ENCODE results near the gene CHIT1.

CHIT1 gene

DNA sequence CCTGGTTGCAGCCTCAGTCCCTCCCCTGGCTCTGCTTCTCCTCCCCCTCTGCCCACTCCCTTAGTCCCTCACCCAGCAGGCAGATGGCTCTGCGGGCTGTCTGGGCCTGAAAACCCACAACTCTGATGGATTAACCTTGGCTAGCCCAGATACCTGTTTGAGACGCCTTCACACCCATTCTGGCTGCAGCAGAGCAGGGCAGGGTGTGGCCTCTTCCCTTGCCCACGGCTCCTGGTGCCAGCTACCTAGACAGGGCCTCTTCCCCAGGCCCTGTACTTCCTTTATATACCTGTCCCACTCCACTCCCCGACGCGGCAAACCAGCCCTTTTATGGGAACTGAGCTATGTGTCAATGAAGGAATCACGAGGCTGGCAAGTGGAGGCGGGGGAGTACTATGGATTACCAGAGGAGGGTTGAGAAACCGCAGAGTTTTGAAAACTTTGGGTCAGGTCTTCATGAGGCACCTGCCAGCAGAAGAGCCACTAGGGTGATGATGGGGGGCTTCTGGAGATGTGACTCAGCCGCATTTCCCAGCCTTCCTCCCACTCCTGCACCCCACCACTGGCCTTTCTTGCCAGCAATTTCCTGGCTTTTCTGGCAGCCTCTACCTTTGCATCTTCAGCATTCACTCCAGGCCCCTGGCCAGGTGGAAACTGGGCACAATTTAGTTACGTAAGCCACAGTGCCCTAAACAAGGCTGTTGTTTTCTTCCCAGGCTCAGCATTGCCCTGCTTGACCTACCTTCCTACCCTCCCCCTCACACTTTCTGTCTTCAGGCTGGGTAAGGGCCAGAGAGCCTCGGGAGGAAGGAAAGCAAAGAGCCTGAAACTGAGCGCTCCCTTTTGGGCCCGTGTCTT, 42.8 kb downstream of the CHIT1 start, which contains the start of gene CHI3L1:
CHI3L1 (minus strand) TSS at position 259 of the 858 bp plus-strand sequence; CDS start at position 178, 81 bp downstream.
- DNase-seq: peak; percentile 88

DNA sequence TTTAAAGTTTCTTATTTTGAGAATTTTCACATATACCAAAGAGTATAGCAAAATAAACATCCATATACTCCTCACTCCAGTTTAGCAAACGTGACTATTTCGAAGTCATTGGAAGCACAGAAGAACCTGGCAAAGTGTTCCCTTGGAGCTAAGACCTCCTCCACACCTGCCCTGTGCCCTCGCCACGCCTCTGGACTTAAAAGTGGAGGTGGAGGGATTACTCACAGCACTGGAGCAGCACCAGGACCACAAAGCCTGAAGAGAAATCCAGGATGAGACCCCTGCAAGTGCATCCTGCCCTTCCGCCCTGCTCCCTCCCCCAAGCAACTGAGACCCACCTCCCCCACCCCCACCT, 43.4 kb downstream of the CHIT1 start:
- DNase-seq: no peak

DNA sequence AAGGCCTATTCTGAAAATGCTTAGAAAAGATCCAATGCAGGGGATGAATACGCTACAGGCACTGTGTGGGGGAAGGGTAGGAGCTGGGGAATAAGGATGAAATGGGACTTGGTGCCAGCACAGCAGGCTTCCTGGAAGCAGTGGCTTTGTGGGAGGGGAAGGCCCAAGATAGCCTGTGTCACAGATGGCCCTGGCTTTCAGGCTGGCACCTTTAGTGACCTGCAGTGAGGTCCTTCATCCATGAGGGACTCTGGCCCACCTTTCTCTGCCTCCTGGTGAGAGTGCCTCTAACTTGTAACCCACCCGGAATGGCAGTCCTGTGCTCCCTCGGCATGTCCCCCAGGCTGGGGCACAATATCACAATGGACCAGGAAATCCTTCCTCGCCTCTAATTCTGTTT, 43.9 kb downstream of the CHIT1 start:
- DNase-seq: no peak

DNA sequence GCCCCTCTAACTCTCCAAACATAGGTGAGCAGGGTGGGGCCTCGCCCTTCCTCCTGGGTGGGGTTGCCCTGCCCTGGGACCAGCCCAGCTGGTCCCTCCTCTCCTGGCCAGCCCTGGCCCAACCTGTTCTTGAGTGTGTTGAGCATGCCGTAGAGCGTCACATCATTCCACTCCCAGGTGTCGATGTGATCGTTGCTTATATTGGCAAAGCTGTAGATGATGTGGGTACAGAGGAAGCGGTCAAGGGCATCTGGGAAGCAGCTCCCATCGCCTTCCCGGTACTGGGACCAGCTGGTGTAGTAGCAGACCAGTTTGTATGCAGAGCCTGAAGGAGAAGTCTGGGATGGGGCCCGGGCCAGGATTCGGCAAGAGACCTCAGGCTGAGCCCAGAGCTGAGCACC, 44.4 kb downstream of the CHIT1 start:
- no peak for DNase-seq

DNA sequence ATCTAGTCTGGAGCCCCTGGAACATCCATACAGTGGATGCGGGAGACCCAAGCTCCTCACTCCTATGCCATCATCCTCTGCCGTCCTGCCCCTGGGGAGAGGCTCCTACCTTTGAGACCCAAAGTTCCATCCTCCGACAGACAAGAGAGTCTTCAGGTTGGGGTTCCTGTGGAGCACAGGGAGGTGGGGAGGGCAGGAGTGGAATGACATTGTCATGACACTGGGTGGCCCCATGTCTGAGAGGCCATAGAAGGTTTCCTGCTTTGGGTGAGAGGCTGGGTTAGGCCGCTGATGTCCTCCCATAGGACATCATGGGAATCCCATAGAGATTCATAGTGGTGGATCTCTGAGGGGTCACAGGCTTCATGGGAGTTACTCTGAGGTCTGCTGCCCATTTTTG, 45.0 kb downstream of the CHIT1 start:
- DNase-seq: no peak

DNA sequence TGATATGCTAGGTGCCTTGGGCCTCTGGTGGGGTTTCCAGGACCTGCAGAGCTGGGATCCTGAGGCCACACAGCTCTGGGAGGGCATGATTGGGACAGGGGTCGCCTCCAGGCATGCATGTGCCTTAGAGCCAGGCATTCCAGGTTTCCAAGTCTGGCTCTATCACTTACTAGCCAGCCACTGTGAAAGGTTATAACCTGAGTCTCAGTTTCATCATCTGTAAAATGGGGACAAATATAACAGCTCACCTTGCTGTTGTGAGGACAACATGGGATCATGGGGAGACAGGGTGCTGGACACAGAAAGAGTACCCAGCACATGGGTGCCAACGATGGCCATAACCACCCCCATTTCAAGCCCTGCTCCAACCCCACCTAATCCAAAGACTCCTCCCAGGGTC, 45.6 kb downstream of the CHIT1 start:
- no peak for DNase-seq

DNA sequence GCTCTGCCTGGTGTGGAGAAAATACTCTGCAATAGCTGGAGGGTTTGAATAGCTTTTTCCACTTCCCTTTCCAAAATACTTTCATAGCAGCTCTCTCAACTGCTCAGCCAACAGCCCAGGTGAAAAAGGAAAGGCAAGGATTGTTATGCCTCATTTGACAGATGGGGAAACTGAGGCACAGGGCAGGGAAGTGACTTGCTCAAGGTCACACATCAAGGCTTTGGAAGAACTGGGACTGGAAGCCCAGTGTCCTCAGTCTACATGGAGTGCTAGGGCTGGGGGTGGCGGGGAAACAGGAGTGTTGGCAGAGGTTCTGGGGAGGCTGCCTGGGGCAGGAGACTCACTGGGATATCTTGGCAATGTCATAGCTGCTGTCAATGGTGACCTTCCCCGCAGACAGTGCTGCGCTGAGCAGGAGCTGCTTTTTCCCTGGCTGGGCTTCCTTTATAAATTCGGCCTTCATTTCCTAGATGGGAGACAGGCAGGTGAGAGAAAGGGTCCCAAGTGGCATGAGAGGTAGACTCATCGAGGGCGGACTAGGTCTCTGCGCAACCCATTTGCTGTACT, 47.0 kb downstream of the CHIT1 start:
- peak; percentile 43 for DNase-seq

DNA sequence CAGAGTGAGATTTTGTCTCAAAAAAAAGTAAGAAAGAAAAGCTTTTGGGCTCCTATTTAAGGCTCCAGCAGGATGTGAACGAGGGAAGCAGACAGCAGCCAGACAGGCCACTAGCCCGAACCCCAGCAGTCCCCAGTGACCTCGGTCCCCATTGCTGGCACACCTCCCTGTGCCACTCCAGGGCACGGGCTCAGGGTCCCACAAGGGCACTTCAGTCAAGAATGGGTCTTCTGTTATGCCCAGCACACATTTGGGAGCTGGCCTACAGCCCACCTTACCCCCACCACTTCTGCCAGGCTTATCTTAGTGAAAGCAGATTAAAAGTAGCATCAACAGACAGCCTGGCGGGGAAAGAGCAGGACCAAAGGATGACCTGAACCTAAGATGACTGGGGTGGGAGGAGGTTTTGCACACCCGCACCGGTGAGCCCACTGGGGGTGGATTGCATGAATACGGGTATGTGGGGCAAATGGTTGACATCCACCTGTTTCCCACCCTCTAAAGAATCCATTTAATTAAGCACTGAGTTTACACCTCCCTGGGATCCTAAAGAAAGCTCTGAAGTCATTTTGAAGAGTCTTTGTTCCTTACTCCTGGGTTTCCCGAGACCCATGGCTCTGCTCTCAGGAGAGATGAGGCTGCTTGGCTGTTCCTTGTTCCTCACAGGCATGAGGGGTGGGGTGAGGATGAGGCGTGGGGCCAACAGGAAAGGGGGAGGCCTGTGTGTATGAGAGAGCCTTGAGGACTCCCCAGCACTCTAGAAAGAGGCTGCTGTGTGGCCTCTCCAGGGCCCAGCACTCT, 47.7 kb downstream of the CHIT1 start:
- no peak for DNase-seq

DNA sequence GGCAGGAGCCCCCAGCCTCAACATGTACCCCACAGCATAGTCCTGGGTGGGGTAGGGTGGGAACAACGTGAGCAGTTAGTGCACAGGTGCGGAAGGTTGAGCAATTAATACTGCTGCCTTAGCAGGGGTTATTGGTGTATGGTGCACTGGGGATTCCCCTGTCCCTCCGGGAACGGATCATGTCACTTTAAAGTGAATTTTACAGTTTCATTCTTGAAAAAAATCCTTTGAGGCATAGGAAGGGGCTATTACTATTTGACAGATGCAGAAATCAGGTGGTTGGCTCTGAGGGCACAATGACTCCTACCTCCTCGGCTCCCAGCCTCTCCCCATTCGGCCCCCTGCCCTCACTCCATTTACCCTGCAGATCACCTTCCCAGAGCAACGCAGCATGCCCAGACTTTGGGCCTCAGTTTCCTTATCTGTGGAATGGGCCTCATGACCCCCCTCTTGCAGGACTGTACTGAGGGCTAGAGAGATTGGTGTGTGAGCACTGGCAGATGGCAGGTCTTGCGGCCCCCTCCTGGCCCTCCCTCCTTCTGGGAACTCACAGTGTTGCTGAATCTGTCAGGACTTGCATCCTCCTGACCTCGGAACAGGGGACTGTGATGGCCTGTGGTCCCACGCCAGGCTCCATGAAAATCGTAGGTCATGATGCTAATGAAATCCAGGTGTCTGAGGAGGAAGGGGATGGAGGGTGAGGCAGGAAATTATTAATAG, 48.7 kb downstream of the CHIT1 start:
- DNase-seq: no peak

DNA sequence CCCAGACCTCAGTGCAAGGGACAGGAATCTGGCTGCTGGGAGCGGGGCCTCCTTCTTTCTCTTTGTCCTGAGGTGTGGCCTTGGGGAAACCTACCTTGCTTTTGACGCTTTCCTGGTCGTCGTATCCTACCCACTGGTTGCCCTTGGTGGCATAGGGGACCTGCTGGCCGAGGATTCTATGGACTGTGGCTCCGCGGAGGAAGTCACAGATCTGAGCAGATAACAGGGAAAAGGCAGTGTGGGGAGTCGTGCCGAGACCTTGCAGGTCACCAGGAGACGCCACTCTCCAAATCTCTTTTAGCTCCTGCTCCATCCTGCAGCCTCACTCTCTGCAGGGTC, 49.8 kb downstream of the CHIT1 start:
- no peak for DNase-seq

DNA sequence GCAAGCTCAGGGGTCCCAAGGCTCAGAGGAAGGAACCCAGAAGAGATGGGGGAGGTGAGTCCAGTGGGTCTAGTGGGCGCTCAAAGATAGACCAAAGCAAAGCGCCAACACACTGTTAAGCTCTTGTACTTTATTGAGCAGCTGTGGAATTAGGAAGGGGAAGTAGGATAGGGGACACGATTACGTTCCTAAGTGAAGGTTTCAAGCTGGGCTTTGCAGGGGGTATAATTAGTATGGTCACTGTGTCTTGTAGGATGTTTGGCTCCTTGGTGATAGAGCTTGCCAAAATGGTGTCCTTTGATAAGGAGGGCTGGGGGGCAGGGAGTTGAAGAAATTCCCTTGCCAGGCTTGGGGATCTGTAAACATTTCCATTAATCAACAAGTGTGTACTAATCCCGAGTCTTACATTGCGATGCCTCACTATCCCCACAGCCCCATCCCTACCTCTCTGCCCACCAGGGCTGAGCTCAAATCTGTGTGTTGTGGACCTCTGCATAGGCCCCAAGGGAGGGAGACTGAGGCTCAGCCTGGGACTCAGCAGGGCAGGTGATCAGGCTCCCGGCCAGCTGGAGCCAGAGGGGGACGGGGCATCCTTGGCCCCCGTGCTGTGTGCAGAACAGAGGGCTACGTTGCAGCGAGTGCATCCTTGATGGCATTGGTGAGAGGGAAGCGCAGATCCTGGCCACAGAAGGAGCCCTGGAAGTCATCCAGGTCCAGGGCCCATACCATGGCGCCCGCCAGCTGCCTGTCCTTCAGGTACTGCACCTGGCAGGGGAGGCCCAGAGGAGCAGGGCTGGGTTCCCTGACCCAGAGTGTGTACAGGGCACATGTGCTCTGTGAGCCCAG, 50.4 kb downstream of the CHIT1 start:
- DNase-seq: peak; percentile 80

DNA sequence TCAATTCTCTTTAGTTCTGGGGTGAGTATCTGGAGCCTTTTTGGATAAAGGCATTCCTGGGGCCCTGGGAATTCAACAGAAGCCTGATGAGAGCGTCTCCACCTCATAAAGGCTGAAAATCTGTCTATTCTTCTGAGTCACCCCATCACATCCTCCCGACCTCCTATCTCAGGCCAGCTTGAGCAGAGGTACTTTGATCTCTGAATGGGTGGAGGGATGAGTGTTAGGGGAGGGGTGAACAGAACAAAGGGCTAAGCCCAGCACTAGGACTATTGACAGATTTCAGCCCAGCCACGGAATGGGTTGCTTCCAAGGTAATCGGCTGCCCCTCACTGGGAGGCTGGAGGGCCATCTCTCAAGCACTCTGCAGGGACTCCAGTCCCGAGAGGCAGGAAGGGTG, 51.4 kb downstream of the CHIT1 start:
- DNase-seq: no peak

DNA sequence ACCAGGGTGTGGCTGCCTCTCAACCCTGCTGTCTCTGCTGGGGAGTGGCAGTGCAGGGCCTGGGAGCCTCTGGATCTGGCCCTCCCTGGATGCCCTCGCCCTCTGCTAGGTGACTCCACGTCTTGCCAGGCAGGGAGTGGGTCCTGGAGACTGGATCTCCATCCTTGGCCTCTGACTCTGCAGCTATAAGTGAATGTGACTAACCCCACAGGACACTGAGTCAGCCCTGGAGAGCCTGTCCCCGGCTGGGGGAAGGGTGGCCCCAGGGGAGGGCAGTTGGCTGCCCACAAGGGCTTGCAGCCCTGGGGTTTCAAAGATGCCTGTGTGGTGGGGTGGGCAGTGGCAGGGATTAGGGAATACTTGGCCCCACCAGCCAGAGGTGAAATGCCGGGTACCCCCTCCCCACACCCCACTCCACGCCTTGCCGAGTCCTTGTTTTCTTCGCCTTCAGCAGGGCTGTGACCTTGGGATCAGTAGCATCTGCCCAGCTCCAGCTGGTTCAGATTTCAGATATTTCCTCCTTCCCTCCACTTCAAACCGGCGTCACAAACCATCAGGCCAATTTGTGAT, 51.9 kb downstream of the CHIT1 start:
- DNase-seq: peak; percentile 21

DNA sequence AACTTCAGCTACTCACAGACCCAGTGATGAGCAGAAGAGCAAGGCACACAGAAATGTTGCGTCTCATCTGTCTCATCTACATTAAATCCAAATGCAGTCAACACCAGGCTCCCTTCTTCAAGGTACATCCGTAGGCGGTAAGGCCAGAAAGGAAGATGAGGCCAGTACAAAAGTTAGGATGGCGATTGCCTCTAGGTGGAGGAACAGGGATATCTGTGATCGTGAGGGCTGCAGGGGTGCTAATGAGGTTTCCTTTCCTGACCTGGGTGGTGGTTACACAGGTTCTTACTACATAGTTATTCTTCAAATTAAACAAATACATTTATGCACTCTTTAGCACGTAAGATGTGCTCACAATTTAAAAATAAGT, 52.5 kb downstream of the CHIT1 start:
- no peak for DNase-seq

DNA sequence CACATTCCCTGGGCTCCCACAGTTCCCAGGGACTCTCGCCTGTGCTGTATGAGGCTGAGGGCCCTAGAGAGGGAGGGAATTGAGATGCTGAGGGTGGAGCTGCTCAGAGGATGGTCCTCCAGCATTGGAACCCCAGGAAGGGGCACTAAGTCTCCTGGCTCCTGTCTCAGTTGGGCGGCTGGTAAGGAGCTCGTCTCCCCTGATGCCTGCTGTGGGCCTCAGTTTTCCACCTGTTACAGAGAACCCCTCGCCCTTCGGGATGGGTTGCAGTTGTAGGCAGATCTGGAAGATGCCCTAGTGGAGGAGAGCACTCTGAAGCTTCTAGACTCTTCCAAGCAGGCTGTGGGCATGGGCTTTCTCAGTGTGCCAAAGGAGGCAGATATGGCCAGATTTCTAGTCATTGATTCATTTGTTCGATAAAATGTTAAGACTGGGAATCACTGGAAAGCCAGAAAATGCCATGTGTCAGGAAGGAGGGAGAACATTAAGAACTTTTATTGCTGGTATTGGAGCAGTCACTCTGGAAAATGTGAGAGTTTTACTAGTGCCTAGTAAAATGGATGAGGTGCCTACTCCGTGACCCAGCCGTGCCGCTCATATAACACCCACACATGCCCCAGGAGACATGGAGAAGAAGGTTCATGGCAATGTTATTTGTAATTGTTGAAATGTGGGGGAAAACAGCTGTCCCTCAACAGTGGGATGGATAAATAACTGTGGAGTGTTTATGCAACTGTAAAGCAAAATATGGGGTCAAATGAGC, 53.0 kb downstream of the CHIT1 start:
- DNase-seq: no peak

DNA sequence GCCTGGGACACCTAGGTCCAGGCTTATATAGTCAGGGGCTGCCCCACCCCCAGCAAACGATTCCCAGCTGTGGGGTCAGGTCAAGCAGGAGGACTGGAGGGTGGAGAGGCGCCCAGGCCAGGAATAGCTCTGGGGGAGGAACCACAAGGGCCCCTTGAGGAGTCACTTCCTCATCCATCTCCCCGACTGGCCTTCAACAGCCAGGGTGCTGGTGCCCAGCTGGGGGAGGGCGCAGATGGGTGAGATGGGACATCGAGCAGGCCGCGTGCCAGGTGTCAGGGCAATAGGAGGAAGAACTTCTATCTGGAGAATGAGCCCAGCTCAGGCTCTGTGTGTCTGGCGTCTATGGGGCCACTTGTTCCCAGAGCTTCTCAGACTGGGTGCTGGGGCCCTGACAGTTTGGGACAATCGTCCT, 53.6 kb downstream of the CHIT1 start:
- peak; percentile 99 for DNase-seq

DNA sequence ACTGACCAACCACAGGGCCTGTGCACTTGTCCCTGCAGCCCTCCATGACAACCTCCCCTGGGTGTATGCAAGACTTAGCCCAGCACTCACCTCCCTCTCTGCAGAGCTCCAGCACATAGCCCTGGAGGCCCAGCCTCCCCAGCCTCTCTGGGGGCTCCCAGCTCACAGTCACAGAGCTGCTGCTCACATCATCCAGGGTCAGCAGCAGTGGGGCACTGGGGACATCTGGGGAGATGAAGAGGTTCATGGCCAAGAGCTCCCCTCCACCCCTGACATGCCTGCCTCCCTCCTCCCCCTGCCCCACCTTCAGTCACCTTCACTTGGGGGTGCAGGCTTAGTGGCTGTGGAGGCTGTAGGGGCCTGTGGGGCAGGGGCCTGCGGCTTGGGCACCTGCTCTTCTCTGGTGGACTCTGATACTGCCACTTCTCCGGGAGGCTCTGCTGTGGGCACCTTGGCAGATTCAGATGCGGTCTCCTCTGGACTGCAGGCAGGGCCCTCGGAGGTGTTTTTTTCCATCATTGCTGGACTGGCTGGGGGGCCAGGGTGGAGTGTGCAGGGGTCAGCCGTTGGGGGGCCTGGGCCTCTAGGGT, 54.1 kb downstream of the CHIT1 start, which contains the start of gene MYBPH:
MYBPH (minus strand) TSS at position 590 of the 590 bp plus-strand sequence; CDS start at position 519, 71 bp downstream.
- DNase-seq: no peak

DNA sequence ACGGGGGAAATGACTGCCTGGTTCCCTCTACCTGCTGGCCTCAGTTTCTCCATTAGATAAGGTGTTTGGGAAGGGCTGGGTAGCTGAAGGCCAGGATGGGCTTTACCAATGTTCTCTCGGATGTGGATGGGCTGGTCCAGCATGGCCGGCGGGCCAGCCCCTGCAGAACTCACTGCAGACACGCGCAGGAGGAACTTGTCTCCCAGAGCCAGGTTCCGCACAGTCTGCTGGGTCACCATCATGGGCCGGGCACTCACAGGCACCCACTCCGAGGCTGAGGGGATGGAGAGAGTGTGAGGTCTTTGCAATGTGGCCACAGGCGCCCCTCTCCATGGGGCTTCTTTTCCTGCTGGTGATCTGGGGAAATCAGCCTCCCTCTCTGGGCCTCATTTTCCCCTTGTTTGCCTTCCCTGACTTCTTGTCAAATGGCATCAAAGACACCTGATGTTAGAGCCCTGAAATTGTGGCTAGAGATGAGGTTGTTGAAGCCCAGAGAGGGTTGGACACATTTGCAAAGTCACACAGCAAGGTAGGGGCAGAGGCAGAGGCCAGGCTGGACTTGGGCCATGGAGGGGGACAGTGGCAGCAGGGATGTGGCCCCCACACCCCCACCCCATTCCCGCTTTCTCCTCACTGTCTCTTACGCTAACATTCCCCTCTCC, 55.0 kb downstream of the CHIT1 start:
- DNase-seq: no peak

DNA sequence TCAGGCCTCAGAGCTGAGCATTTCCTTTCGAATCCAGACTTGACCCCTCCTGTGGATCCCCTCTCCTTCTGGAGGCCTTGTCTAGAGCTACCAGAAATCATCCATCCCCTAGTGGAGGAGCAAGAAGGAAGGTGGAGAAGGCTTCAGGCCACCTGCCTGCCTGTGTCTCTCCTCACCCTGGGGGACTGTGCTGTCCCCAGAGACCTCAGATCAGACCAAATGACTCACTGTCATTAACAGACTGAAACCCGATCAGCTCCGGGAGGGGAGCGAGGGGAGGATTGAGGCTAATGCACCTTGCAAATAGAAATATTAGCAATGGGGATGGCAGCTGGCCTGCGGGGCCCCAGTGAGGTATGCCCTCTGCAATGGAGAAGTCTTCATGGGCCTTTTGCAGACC, 55.9 kb downstream of the CHIT1 start:
- no peak for DNase-seq

DNA sequence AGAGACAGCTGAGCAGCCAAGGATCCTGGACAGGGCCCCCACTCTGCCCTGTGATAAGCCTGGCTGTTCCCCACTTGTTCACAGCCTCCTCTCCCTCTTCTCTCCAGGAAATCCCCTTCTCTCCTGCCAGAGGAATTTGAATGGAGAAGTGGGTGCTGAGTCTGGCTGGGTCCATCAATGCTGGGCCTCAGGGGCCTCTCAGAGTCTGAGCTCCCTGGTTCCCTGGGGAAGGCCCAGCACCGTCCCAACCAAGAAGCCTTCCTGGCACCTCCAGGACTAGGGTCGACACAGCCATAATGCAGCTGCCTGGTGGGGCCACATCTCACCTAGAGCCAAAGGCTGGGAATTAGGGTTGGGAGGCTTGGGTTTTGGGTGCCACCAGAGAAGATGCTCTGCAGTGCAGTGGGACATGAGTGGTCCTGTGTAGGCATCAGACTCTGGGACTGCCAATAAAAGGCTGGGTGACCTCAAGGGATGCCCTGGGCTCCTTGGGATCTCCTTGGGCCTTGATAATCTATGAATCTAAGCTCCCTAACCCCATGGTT, 56.4 kb downstream of the CHIT1 start:
- no peak for DNase-seq
